ENCODE results near the gene PRDX3.
A peak's percentile ranks its signal among the peaks of the same experiment; 100 is the strongest.

The PRDX3 gene

DNA sequence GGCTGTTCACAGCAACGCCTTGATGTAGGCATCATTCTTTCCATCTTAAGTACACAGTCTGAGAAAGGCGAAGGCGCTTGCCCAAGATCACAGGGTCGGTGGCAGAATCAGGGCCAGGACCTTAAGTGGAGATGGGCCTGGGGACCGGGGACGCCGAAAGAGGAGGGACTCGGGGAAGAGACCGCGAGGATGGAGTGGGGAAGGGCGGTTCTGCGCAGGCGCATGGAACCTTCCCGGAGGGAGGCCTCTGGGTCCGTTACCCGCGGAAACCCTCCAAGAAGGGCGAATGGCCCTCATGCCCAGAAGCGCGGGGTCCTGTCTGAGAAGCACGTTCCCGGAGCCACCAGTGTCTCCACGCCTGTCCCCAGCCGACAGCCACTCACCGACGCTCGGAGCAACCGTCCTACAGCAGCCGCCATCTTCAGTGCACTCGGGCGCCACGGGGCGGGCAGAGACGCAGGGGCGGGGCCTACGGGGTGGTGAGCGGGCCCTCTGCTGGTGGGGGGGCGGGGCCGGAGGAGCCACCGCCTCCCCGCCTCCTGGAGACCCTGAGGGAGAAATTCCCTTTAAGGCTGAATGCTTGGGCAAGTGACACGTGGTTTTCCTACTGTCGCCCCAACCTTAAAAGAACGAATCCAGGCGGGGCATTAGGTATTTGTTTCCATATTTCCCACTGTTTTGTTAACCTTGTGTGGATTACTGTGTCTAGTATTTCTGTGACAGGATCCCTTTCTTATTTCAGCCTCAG, at the start of gene PRDX3:
PRDX3 (minus strand) TSS at position 441 of the 748 bp plus-strand sequence; CDS start at position 419, 22 bp downstream.
- FAIRE-seq, result no peak

DNA sequence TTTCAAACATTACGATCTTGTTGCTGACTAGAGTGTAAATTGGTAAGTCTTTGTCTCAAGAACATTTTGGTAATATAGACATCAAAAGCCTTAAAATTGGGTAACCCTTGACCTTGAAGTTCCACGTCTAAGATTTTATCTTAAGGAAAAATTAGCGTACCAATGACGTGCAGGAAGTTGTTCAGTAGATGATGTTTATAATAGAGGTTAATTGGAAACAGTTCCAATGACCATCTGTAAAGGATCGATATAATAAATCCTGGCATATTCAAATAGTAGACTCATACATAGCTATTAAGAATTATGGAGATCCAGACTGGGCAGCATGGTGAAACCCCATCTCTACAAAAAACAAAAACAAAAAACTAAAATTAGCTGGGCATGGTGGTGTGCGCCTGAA, 49.2 kb upstream of the PRDX3 start:
- FAIRE-seq, result no peak

DNA sequence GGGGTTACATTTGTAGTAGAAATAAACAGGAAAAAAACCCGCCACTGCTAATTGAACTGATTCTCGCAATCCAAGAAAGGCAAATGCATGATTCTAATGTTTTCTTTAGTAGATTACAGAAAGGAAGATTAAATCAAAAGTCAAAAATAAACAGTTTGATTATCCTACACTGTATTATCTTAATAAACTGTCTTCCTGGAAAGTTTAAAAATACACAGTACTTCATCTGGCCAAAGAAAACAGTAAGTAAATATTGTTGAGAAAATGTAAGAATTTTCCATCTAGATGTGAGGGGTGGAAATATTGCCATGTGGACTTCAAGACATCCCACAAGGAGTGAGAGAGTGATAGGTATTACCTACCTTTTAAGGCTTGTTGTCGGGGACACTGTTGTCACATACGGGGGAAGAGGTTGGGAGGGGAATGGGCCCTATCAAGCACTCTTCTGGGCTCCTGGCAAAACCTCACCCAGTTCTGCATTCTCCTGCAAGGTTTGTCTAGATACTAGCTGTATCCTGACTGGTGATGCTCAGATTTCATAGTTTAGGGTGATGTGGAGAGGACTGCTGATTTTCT, 46.6 kb upstream of the PRDX3 start:
- FAIRE-seq, result no peak

DNA sequence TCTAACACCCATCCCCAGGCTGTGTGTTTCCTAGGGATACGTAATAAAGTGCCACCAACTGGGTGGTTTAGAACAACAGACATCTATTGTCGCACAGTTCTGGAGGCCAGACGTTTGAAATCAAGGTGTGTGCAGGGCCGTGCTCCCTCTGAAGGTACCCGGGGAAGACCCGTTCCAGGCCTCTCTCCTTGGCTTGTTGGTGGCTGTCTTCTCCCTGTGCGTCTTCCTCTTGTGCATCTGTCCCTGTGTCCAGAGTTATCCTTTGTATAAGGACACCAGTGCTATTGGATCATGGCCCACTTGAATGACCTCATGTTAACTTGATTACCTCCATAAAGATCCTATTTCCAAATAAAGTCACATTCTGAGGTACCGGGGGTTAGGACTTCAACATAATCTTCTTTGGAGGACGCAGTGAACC, 44.4 kb upstream of the PRDX3 start:
- FAIRE-seq, result no peak

DNA sequence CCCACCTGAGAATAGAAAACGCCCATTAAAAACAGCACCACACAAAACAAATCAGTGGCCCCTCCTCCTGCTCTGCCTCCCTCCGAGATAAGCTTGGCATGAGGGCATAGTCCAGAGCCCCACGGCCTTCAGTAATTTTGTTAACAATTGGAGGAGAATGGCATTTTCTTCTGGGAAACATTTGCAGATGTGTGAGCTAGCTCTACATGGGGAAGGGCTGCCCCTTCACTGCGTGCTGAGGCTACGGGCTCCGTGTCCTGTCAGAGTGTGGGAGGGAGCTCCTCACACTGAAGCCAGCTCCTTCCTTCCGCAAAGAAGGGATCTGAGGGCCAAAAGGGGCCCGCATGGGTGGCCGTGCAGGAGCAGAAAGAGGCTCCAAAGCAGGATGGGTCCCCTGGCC, 43.9 kb upstream of the PRDX3 start:
- no peak for FAIRE-seq

DNA sequence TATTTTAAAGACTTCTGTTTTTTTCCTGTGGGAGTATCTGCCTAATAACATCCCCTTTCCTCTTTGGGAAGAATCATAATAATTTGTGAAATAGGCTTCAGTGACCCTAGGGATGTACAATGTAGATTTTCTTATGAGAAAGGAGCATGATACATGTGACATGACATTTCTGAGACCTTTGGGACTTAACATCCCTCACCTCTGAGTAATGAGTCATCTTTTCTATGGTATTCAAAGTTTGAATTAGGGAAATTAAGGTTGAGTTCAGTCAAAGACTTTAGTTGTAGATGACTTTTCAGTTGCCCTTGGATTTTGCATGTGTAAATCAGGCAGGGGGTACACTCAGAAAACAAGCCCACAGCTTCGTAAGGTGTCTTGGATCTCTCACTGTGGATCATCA, 43.1 kb upstream of the PRDX3 start:
- no peak for FAIRE-seq

DNA sequence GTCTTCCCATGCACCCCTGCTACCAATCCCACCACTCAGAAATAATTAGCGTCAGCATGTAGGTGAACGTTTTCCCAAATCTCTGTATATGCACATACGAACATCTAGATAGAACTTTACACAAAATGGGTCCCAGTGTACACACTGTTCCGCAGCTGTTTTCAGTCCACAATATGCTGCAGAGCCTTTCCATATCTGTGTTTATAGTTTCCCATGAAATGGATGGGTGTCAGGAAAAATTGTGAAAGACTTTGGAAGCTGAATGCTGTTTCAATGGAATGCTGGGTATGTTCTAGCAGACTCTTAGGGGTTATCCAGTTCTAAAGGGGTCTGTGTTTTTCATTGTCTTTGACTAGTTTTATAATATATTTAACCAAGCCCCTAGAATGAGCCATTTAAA, 42.6 kb upstream of the PRDX3 start:
- FAIRE-seq, result no peak

DNA sequence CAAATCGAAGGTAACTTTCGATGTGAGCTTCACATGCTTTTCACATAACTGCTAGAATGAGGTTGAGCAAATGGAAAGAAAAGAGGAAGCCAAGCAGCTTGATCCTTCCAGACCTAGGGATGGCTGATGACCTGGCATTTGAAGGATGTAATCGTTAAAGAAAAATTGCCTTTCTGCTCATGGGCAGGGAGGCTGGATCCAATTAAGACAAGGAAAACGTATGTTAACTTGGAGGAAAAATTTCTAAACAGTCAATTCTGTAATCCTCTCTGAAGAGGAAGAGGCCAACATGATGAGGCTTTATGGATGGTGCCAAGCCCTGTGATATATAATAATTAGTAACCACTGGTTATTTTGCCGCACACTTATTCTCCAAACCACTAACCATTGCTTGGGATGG, 41.3 kb upstream of the PRDX3 start:
- no peak for FAIRE-seq

DNA sequence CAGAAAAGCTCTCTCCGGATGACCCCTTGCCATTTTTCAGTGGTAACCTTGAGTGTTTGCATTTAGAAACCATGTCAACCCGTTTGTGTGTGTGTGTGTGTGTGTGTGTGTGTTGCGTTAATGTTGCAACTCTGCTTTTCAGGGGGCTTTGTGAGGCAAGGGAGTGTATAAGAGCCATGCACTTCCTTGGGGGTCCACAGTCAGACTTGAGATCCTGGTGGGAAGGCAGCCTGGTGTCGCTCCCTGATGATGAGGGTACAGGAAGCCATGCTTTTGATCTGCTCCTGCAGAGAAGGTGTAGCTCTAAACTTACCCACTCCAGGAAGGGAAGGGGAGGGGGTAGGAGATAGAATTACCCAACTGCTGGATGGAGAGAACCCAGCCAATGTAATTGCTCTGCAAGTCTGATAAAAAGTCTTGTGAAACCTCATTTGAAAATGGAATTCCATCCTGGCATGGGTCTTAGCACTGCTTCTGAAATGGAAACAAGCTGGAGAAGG, 39.4 kb upstream of the PRDX3 start:
- FAIRE-seq, result no peak

DNA sequence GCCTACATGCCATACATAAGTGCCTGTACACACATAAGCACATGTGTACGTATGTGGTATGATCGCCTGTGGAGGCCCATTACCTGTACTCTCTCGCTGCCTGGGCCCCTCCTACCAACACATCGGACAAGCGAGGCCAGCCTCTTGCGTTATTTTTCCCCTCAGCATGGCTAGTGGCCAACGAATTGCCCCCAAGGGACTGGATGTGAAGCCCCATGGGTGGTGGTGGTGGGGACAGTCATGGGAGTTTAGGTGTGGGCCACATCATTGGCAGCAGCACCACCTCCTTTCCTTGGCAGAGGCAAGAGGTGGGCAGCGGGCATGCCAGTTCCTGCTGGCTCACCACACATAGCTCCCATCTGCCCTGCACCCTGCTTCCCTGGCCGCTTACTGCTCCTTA, 38.8 kb upstream of the PRDX3 start:
- FAIRE-seq, result no peak

DNA sequence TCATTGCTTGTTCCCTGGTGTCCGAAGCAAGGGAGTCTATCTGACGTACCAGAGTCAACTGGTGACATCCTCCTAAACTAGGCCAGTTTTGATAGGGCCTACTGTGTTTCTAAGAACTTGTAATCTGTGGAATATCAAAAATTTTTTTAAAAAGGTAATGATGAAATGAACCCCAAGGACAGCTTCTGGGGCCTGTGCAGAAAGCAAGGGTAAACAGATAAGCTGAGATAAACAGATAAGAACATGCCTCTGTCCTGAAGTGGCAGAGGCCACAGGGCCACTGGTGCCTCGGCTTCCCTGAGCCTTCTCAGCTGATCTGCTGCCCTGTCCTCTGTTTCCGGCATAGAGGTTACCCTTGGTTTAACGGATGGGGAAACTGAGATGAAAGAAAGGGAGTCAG, 37.5 kb upstream of the PRDX3 start:
- FAIRE-seq, result no peak

DNA sequence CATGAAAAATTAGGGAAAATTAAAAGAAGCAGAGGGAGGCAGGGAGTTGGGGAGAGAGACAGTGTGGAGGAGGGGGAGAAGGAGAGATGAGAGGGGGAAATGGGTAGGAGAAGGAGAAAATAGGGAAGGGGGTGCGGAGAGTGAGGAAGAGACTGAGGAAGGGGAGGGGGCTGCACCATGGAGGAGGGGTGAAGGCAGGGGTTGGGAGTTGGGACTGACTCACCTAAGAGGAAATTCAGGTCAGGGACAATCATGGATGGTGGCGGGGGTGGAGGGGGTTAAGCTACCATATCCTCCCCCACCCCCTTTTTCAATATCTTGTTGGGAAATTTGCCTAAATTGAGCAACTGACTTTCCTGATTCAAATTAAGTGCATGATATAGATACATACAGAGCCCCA, 36.8 kb upstream of the PRDX3 start:
- no peak for FAIRE-seq

DNA sequence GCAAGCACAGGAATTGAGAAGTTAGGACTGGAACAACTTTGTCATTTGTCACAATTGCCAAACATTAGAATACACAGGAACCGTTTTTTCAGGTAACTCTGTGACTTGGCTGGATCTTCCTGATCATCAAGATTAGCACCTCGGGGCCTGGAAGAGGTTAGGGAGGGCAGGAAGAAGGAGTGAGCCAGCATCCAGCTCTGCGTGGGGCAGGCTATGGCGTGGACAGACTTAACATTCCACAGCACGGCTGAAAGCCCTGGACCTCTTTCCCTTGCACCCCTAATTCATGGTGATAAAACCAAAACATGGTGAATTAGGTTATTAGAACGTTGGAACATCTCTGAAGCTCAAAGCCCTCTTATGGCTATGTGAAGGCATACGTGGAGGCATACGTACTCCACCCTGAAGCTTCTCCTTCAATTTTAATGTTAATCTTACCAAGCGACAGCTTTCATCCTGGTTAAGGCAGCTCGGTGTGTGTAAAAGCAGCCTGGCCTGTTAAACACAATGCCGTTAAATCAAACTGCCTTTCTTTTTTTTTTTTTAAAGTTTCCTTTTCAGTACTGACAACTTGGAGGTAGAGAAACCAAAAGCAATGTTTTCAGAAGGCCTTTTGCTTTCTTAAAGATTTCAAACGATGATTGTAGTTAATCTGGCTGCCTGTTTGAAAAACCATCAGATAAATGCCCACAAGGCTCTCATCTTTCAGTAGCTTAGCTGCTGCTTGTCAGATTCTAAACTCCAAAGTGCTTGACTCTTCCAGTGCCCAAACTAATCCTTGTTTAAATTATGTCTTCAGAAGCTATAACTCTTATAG, 33.2 kb upstream of the PRDX3 start:
- no peak for FAIRE-seq

DNA sequence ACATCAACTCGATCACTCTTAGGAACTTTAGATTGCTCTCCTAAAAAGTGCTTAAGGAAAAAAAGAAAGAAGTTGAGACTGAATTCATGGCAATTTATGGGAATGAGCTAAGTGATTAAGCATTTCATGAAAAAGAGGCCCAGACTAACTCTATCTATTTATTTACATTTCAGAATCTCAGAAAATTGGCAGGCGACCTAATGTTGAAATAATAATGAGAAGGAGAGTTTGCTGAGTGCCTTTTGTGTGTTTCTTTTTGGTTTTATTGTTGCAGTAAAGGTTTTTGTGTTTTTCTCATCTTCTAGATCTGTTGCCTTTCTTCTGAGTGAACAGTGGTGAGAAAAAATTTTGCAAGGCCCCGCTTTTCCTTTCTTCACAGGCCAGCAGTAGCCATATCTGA, 32.6 kb upstream of the PRDX3 start:
- FAIRE-seq, result peak; percentile 91

DNA sequence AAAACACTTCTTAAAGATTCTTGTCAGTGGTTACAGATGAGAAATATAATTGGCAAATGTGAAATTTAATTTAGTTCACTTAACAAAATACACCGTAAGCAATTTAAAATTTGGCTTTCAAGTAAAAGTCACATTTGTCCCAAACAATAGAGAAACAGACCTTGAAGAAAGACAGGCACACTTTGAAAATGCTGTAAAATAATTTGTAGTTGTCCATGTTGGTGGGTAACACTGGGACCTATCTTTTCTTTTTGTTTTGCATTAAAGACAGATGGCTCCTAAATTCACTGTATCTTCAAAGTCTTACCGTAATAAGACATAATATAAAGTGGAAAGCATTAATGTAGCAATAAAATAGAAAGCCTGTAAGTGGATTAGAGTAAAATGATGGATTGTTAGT, 32.0 kb upstream of the PRDX3 start:
- no peak for FAIRE-seq

DNA sequence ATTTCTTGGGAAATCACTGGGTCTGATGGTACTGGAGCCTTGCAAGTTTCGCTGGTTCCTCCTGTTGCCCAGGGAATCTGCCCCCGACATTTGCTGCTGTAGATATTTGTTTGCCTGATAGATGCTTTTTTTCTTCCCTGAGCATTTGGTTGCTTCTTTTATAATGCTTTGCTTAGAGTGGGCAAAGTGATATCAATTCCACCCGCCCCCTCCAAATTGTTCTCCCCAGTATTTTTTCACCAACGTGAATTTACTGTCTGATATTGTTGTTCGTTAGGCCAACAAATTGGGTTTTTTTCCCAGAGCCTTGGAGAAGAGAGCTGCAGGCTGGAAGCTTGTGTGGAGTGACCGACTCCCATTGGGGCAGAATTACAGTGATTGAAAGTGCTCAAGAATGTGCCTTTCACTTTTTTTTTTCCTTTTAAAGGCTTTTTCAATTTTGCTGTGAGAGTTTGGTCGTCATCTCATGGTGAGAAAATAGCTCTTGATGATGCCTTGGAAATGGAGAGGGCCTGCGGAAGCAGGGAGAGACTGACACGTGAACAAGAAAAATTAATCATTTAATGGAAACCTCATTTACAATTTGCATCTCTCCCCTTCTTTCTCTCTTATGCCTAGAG, 31.2 kb upstream of the PRDX3 start:
- FAIRE-seq, result no peak

DNA sequence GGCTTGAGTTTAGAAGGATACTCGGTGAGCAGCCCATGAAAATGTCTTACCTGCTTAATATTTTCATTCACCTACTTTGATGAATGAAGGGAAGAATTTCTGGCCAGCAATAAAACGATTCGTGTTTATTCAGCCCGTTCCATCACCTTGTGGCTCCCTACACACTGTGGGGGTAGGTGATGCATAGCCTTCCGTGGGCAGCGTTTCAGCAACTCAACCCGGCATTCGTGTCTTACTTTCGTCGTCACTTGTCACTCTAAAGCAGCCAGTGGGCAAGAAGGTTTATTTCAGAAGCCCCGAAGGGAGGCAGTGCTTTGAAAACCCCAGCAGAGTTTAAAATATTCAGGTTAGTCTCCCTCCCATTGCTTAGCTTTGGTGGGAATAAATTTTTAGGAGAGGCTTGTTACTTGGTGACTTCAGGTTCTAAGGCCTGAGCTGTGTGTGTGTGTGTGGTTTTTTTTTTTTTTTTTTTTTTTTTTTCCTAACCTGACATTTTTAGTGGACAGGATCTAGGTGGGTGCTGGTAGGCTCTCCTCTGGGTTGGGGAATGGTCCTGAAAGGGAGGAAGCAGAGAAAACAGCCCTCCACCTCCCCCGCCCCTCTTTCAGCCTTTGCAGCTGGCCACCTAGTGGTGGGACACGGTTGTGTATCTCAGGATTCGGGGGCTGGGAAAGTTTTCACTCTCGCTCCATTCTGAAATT, 30.6 kb upstream of the PRDX3 start:
- FAIRE-seq, result no peak

DNA sequence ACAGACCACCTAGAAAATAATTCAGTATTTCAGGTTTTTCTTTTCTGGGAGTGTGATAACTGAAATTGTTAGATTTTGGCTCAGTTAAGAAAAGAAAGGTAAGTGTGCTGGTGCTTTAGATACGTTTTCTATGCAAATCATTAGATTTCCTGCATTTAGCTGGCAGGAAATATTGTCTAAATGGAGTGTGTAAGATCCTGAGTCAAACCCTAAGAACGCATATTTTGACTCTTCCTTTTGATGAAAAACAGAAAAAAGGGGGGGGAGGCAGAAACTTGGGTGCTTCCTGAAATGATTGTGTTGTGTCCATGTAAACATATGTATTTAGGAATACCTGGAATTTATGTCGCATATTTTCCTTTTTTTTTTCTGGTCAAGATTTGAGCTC, 29.9 kb upstream of the PRDX3 start:
- no peak for FAIRE-seq

DNA sequence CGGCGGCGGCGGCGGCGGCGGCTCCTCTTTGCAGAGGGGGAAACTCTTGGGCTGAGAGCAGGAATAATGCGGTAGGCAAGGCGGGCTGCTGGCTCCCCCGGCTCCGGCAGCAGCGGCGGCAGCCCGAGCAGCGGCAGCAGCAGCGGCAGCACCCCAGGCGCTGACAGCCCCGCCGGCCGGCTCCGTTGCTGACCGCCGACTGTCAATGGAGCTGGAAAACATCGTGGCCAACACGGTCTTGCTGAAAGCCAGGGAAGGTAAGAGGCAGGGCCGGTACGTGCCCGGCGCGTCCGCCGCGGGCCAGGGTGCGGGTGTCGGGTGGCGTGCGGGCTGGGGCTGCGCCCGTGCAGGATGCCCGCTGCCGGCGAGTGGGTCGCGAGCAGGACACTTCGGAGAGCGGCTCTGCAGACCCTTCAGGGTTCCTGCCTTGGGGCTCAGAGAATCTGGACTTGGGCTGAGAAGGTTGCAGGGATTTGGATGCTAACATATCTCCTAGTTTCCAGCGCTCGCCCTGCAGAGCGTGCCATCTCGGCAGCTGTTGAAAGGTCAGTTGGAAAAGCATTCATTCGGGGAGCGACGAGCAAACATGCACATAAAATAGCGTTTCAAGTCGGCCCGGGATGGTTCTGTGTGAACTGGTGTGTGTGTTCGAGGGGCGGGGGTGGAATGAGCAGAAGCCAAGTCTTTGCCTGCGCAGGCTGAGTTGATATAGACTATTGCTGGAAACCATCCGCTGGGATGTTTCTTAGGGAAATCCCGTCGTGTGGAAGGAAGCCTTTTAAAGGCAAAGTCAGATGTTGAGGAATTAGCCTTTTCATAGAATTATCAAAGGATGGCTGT, 29.3 kb upstream of the PRDX3 start:
- FAIRE-seq, result no peak

DNA sequence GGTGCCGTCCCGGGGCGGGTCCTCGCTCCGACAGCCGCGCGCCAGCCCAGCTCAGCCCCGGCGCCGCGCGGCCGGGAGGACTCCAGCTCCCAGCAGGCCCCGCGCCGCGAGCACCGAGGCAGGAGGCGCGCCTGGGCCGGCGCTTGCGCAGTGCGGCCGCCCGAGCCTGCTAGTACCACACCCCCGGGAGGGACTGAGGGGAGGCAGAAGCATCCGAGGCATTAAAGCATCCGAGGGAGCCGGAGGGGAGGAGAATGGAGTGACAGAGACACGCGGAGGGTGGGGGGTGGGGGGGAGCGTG, 28.7 kb upstream of the PRDX3 start, which contains the start of gene GRK5:
GRK5 (plus strand) TSS at position 206 of the 301 bp plus-strand sequence. CDS start 347 bp downstream, outside the sequence.
- FAIRE-seq, result no peak

DNA sequence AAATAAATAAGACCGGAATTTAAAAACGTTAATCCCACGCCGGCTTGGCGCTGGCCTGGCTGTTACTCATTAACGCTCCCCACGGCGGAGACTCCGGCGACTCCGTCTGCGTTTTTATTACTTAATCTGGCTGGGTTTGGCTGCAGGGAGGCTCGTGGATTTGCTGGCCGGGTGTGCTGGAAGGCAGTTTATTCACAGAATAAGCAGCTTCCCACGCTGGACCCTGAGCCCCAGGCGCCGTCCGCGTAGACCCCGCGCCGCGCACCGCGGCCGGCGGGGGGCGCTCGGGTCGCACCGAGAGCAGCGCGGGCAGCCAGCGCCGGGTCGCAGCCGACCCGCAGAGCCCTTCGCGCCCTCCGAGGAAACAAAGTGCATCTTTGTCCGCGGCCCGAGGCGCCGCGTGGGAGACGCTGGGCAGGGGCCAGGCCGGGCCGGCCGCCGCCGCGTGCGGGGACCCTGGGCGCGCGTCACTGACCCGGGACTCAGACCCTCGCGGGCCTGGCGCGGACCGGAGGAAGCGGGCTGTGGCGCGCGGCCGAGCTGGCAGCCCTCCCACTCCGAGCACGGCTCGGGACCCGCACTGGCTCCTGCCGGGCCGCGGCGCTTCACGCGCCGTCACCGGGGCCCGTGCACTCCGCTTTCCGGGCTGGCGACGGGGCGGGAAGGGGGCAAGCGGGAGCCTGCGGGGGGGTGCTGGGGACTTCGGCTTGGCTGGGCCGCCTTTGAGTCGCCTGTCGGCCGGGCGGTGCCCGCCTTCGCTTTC, 28.2 kb upstream of the PRDX3 start:
- no peak for FAIRE-seq
